B cell (primary cell): ENCODE measurements around the gene PDHX.

Experiments used
- EZH2 ChIP-seq: IDR thresholded peaks from 2 replicates; pipeline ENCODE4 v1.6.1; 2012; ENCODE audit warnings: borderline replicate concordance, low read depth, mild to moderate bottlenecking, moderate library complexity, low read length; ENCODE audit not compliant: insufficient read depth, poor library complexity, severe bottlenecking
- TF ChIP-seq, protein P1 (sequence below): fragments of 200-600 bp; IDR thresholded peaks from one replicate; pipeline ENCODE4 v1.8.0; 2022; ENCODE audit warnings: antibody characterized with exemption, mild to moderate bottlenecking

DNA sequence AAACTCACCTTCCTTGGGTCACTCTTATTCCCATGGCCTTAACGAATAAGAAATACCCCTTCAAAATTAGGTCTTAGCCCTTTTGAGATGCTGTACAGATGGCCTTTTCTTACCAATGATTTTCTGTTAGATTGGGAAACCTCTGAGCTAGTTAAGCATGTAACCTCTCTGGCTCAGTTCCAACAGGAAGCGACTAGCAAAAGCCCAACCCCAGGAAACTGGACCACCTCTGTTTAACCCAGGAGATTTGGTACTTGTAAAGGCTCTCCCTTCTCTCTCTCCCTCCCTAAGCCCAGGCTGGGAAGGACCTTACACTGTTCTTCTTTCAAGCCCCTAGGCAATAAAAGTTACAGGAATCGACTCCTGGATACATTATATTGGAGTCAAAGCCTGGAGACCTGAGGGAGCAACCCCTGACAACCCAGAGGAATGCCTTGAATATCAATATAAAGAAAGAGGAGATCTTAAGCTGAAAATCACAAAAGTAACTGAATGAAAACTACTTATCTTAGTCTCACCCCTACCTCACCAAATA, 11.9 kb upstream of the PDHX start:
- TF ChIP-seq EZH2 = no peak
- TF ChIP-seq, protein P1, sequence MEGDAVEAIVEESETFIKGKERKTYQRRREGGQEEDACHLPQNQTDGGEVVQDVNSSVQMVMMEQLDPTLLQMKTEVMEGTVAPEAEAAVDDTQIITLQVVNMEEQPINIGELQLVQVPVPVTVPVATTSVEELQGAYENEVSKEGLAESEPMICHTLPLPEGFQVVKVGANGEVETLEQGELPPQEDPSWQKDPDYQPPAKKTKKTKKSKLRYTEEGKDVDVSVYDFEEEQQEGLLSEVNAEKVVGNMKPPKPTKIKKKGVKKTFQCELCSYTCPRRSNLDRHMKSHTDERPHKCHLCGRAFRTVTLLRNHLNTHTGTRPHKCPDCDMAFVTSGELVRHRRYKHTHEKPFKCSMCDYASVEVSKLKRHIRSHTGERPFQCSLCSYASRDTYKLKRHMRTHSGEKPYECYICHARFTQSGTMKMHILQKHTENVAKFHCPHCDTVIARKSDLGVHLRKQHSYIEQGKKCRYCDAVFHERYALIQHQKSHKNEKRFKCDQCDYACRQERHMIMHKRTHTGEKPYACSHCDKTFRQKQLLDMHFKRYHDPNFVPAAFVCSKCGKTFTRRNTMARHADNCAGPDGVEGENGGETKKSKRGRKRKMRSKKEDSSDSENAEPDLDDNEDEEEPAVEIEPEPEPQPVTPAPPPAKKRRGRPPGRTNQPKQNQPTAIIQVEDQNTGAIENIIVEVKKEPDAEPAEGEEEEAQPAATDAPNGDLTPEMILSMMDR = no peak
